GM18951 (cell line): ENCODE data around the gene AIFM1.
A peak's percentile ranks its signal among the peaks of the same experiment; 100 is the strongest.
"Not testable (repeated sequence)": the region's sequence is repeated elsewhere in the genome, so short reads cannot be mapped to it uniquely, and the experiment has no call there.

Experiments used
- POLR2A ChIP-seq: IDR thresholded peaks from 4 replicates; pipeline ENCODE4 v1.6.1; 2011; ENCODE audit warnings: mild to moderate bottlenecking; ENCODE audit not compliant: insufficient read length, insufficient read depth; ENCODE audit errors: extremely low read depth
- in situ Hi-C: fragments of 300-500 bp; cut with MboI; formaldehyde crosslinking; loops from one replicate; pipeline ENCODE4 v1.12.0; 2022; ENCODE audit warnings: low sequenced_read_pairs, mixed read lengths, inconsistent platforms; ENCODE audit not compliant: unreplicated experiment

AIFM1 gene

DNA sequence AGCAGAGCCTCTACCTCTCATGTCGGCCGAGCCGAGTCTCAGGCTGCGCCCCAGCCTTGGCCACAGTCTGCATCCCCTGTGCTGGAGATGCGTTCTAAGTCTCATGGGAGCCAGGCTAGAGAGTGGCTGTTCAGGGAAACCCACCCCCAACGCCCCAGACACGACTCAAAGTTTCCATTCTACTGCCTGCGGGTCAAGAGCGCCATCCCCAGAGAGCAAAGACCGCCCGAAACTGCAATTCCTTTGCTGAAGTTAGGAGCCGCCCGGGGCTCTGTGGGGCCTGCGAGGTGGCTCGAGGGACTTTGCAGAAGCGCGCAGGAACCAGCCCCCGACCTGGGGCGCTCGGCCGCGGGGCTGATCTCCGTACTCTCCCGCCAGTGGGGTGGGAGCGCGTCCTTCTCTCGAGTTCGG, 45.3 kb downstream of the AIFM1 start:
- in situ Hi-C loops, result no loop called here
- no peak for TF ChIP-seq POLR2A

DNA sequence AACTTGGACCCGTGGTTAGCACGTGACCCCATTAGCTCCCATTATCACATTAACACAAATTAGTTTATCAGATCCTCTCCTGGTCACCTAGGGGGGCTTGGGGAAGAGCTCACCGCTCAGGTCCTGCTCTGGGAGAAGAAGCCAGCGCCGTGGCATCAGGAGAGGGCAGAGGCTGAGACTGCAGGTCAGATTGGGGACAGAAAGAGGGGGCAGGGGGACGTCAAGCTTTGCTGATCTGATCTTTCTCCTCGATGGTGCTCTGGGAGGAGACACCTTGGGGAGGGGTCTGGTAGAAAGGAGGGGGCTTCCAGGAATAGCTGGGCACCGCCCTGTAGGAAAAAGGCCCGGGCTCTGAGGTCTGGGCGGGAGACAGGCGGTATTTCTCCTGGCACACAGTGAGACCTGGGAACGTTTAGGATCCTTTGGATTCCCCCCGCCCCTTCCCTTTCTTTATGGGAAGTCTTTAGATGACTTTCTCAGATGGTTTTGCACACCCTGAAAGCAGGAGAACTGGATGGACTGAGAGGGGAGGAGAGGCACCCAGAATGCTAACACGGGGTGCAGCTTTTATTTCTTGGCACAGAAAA, 46.2 kb downstream of the AIFM1 start:
- in situ Hi-C loops, result no loop called here
- no peak for TF ChIP-seq POLR2A

DNA sequence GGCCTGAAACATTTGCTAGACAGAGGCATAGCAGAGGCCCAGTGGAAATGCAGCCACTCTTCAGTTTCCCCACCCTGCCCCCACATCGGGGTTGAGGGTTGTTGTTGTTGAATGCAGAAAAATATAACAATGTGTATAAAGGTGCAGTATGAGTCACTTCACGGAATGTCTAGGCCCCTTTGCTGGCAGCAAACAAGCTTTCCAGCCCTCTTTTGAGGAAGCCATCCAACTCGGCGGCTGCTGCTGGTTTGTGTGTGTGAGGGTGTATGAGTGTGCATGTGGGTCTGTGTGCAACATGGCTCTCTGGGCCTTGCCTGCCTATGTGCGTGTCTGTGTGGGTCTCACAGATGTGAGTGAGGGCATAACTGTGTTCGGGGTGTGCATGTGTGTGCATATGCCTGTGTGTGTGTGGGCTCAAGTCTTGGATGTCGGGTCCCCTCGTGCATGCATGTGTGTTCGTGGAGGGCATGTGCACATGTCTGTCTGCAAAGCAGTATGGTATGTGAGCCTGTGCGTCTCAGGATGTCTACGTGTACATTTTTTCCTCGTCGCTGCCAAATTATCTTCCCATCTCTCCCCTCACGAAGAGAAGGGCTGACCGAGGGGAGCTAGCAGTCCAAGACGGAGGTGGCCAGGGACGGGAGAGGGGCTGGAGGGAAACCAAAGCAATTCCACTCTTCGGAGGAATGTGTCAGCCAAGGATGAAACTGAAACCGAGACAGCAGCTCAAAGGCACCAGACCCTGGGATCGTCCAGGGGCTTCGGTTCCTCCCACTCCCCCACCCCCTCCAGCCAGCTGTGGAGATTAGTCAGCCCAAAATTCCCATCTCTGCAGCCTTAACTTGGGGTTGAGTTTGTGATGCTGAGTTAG, 47.0 kb downstream of the AIFM1 start:
- no peak for TF ChIP-seq POLR2A
- in situ Hi-C loops, result no loop called here

DNA sequence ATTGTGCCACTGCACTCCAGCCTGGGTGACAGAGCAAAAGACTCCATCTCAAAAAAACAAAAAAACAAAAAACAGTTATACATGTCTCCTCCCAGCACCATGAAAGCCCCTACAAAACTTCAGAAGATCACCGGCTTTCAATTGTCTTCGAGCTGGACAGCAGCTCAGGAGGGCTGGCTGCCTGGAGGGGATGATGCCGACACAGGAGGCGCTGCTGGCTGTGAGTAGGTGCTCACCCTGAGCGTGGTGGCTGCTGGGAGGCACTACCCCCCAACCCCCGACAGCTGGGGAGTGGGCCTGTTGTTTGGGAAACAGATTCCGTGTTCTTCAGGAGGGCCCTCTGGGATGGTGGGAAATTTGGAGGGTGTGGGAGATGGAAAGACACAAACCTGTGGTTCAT, 48.5 kb downstream of the AIFM1 start:
- TF ChIP-seq POLR2A, result no peak
- in situ Hi-C loops, result no loop called here

DNA sequence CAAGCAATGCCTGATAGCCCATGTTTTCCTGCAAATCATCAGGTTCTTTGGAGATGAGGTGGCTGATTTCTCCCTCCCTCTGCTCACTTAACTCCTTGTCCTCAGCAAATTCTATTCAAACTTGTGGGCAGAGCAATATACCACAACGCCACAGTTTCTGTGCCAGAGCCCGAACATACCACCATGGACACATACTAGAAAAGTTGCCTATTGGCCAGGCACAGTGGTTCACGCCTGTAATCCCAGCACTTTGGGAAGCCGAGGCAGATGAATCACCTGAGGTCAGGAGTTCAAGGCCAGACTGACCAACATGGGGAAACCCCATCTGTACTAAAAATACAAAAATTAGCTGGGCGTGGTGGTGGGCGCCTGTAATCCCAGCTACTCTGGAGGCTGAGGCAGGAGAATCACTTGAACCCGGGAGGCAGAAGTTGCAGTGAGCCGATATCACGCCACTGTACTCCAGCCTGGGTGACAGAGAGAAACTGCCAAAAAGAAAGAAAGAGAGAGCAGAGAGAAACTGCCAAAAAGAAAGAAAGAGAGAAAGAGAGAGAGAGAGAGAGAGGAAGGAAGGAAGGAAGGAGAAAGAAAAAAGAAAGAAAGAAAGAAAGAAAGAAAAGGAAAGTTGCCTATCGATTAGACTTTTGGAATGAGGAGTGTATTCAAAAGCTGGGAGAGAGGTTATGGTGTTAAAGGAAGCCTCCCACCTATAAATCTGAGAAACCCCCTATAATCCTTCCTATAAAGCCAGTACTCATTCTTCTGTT, 50.3 kb downstream of the AIFM1 start:
- in situ Hi-C loops, result not testable (repeated sequence)

DNA sequence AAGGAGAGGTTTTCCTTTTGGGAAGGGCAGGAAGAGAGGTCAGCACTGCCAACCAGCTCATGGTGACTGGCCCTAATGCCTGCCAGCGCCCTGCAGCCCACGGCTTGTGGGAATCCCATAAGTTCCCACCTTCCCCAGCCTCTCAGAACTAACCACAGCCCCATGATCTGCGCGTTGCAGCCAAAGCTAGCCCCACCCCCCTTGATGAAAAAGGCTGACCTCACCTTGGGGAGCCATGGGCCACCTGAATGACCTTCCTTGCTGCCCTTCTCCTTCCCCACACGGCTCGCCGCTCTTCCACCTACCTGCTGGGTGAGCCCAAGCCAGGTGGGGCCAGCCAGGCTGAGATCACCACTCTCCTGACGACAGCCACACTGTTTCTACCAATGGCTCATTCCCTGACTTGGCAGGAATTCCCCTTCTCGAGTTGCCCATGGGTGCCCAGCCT, 51.5 kb downstream of the AIFM1 start:
- no peak for TF ChIP-seq POLR2A
- in situ Hi-C loops, result no loop called here

DNA sequence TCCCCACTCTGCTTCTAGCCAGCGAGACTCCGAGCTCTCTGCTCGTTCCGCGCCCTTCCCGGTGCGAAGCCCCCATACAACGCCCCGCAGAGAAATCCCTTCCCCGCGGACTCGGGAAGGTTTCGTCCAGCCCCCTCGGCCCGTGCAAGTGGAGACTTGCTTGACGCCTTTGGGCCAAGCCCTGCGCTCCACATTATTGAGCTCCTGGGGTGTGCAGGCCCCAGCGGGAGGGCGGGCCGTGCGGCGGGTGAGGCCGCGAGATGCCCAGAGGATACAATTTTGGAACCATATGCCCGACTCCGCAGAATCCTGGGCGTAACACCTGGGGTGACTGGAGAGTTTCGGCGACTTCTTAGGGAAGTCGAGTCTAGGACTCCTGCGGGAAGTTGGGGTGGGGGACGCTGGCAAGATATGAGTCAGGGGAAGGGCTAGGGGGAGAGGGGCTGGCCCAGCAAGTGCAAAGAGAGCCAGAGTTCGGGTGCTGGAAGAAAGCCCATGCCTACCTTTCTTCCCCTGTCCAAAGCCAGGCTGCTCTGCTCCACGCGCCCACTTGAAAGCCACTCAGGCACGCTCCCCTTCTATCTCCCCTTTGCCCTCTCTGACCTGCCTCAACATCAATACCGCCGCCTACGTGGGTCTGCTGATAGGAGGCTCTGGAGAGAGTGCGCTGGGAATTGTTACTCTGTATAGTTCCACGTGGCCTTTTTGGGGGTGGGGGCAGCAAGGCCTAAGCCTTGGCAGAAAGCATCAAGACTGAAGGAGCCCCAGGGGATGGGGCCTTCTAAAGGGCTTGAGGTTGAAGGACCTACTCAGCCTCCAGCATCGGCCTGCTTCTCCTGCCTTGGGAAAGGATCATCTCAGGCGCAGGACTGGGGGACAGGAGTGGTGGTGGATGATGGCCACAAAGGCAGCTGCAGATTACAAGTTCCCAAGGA, 54.2 kb downstream of the AIFM1 start:
- no peak for TF ChIP-seq POLR2A
- in situ Hi-C loops, result no loop called here

DNA sequence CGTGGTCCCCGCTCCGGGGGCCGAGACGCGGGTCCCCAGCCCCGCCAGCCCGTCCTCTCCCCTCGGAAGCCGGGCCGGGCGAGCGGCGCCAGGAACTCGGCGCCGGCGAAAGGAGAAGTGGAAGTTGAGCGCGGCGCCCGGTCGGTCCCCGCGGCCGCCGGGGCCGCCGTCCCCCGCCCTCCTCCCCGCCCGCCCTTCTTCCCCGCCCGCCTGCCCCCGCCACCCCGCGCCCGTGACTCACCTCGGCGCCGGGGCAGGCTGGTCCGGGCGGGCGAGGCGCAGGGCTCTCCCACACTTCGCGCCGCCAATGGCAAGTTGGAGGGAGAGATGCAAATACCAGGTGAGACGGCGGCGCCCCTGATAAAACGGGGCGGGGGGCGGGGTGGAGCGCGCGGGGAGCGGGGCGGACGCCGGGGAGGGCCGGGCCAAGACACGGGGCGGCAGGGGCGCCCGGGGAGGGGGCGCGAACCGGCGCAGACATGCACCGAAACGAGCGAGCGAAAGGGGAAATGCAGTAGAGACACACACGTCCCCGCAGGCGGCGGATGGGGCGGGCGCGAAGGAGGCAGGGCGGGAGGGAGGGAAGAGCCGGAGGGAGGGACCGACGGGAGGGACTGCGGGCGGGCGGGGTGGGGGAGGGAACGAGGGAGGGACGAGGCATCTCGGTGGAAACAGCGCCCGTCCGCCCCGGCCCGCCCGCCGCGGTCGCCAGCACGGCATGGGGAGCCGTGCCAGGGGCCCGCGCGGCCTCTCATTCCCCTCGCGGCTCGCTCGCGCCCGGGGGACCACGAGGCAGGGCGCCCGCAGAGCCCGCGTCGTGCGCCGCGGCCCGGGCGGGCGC, 55.0 kb downstream of the AIFM1 start, which contains the start of gene ELF4:
Gene ELF4 (minus strand): TSS at position 119 of the 841 bp plus-strand sequence. CDS start 29,167 bp downstream, outside the sequence.
- TF ChIP-seq POLR2A, result peak; percentile 21
- in situ Hi-C loops, result no loop called here

DNA sequence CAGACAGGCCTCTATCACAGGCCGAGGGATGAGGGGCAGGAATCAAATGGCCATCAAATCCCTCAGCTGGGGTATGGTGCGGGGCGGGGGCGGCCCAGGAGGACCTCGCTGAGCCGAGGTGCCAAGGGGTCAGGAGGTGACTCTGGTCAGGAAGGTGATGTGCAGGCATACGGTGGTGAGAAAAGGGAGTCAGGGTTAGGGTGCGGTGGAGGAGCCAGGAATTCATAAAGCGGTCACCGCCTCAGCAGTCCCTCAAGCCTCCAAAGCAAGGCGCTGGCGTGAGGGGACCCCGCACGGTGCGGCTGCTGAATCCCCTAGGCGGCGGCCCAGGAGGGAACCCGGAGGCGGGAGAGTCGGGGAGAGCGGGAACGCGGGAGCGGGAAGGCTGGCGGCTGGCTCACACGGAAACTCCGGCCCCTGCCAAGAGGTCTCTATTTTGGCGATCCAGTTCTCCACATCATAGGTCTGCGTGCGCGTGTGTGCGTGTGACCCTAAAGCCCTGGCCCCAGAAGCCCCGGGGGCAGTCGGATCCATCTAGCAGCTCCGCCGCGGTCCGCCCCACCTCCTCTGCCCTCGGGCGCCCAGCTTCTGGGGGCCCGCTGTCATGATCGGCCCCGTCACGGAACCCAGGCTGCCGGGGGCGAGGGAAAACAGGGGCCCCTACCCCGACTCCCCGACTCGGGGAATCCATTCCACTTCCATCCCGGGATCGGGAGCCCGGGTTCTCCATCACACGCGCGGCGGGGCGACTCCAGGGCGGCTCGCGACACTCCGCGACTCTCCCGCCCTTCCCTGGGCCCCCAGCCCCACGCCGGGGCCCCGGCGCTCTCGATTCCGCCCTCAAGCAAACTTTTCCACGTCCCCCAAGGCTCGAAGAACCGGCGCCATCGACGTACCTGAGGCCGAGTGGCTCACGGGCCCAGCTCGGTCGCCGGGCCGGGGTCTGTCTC, 55.9 kb downstream of the AIFM1 start:
- TF ChIP-seq POLR2A, result peak; percentile 34
- in situ Hi-C loops, result no loop called here

DNA sequence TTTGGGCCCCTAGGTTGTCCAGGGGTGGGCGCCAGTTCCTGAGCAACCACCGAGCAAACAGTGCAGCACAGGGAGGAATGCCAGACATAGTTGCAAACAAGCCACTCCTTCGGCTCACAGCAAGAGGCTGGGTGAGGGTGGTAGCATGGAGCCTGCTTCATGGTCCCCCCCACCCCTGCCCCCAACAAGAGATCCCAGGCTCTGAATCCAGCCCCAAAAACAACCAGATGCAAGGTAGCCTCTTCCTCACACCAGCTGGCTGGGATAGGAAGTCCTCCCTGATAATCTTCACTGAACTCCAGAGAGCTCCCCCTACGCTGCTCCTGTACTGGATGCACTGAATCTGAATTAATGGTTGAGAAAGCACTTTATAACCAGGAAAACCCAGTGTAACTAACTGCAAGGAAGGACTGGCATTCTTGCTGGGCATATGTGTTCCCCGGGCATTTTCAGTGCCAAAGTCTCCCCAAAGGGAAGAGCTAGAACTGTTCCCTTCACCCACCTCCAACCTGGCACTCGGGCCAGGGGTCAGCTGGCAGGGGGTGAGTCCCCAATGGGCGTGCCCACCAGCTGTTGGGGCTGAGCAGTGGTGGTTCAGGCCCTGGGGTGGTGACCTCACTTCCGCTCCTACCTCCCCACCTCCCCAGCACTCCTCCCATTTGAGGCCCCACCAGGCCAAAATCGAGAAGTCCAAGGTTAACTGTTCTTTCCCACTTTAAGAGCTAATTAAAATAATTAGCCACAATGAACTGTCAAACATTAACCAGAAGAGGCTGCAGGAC, 56.8 kb downstream of the AIFM1 start:
- in situ Hi-C loops, result no loop called here
- no peak for TF ChIP-seq POLR2A
